WTC11 (cell line): Measurements from ENCODE around the gene CDK8. TPM values are rescaled to one million over a fixed set of nuclear protein-coding genes. Genes with fewer than 3 reads are reported as not detected.

Experiments used
- ATAC-seq: fragments of 200-7000 bp; cut with Tn5 transposase; 2 replicates; pipeline ENCODE4 v1.10.0; 2021; ENCODE audit warnings: mild to moderate bottlenecking, moderate library complexity
- CTCF ChIA-PET: fragments of 300-600 bp; sonication (Branson Sonifier 250); formaldehyde crosslinking; loops from one replicate; lab custom pipeline; 2021; ENCODE audit warnings: antibody characterized with exemption; lab: Charles Lee
- POLR2A ChIA-PET: fragments of 350-600 bp; sonication (Branson Sonifier 250); formaldehyde crosslinking; loops from one replicate; lab custom pipeline; 2021; ENCODE audit warnings: antibody characterized with exemption; lab: Charles Lee
- DNase-seq: peaks from one replicate; pipeline ENCODE4 v3.0.0; 2021; ENCODE audit warnings: low spot score
- H3K27ac Mint-ChIP-seq: 2 replicates; pipeline ENCODE4 v1.8.0; 2021; ENCODE audit warnings: mixed read lengths
- H3K27me3 Mint-ChIP-seq: 2 replicates; pipeline ENCODE4 v1.8.0; 2021; ENCODE audit warnings: low read depth, mild to moderate bottlenecking, moderate library complexity, mixed read lengths
- H3K36me3 Mint-ChIP-seq: 2 replicates; pipeline ENCODE4 v1.8.0; 2021; ENCODE audit warnings: mixed read lengths
- H3K4me1 Mint-ChIP-seq: 2 replicates; pipeline ENCODE4 v1.8.0; 2022; ENCODE audit warnings: mixed read lengths
- H3K4me3 Mint-ChIP-seq: 2 replicates; pipeline ENCODE4 v1.8.0; 2021; ENCODE audit warnings: mild to moderate bottlenecking, moderate library complexity, mixed read lengths
- H3K9me3 Mint-ChIP-seq: 2 replicates; pipeline ENCODE4 v1.8.0; 2021; ENCODE audit warnings: mixed read lengths
- AFF4 ChIP-seq: sonication (generic); formaldehyde crosslinking; IDR thresholded peaks from 2 replicates; pipeline ENCODE4 v1.8.1; 2023; ENCODE audit warnings: mild to moderate bottlenecking, missing genetic modification reagents, borderline replicate concordance
- CBFB ChIP-seq: sonication (generic); formaldehyde crosslinking; IDR thresholded peaks from 2 replicates; pipeline ENCODE4 v1.8.1; 2022; ENCODE audit warnings: mild to moderate bottlenecking, low read depth, missing genetic modification reagents
- E2F4 ChIP-seq: sonication (generic); formaldehyde crosslinking; IDR thresholded peaks from 2 replicates; pipeline ENCODE4 v1.8.1; 2022; ENCODE audit warnings: low read depth, mild to moderate bottlenecking, moderate library complexity, missing genetic modification reagents, borderline replicate concordance
- E2F5 ChIP-seq: sonication (generic); formaldehyde crosslinking; IDR thresholded peaks from 2 replicates; pipeline ENCODE4 v1.8.1; 2022; ENCODE audit warnings: mild to moderate bottlenecking, moderate library complexity, missing genetic modification reagents
- GABPB1 ChIP-seq: sonication (generic); formaldehyde crosslinking; IDR thresholded peaks from 2 replicates; pipeline ENCODE4 v1.8.1; 2023; ENCODE audit warnings: mild to moderate bottlenecking, missing genetic modification reagents
- IRF1 ChIP-seq: sonication (generic); formaldehyde crosslinking; IDR thresholded peaks from 2 replicates; pipeline ENCODE4 v1.8.0; 2023; ENCODE audit warnings: missing genetic modification reagents
- IRF2 ChIP-seq: sonication (generic); formaldehyde crosslinking; IDR thresholded peaks from 2 replicates; pipeline ENCODE4 v1.8.0; 2022; ENCODE audit warnings: low read depth, missing genetic modification reagents, borderline replicate concordance
- NFE2L1 ChIP-seq: sonication (generic); formaldehyde crosslinking; IDR thresholded peaks from 2 replicates; pipeline ENCODE4 v1.8.1; 2023; ENCODE audit warnings: missing genetic modification reagents
- NR2C2 ChIP-seq: sonication (generic); formaldehyde crosslinking; IDR thresholded peaks from 2 replicates; pipeline ENCODE4 v1.8.0; 2022; ENCODE audit warnings: mild to moderate bottlenecking, missing genetic modification reagents
- PREB ChIP-seq: sonication (generic); formaldehyde crosslinking; IDR thresholded peaks from 2 replicates; pipeline ENCODE4 v1.8.1; 2022; ENCODE audit warnings: mild to moderate bottlenecking, missing genetic modification reagents, moderate library complexity, borderline replicate concordance
- STAT6 ChIP-seq: sonication (generic); formaldehyde crosslinking; conservative IDR thresholded peaks from 2 replicates; pipeline ENCODE4 v1.8.1; 2023; ENCODE audit warnings: mild to moderate bottlenecking, low read depth, missing genetic modification reagents, moderate library complexity
- TCF7 ChIP-seq: sonication (generic); formaldehyde crosslinking; IDR thresholded peaks from 2 replicates; pipeline ENCODE4 v1.8.0; 2022; ENCODE audit warnings: mild to moderate bottlenecking, low read depth, missing genetic modification reagents, moderate library complexity
- TEAD1 ChIP-seq: sonication (generic); formaldehyde crosslinking; IDR thresholded peaks from 2 replicates; pipeline ENCODE4 v1.8.0; 2022; ENCODE audit warnings: mild to moderate bottlenecking, missing genetic modification reagents
- USF2 ChIP-seq: sonication (generic); formaldehyde crosslinking; IDR thresholded peaks from 2 replicates; pipeline ENCODE4 v1.8.1; 2023; ENCODE audit warnings: mild to moderate bottlenecking, missing genetic modification reagents, moderate library complexity
- ZBTB43 ChIP-seq: sonication (generic); formaldehyde crosslinking; IDR thresholded peaks from 2 replicates; pipeline ENCODE4 v1.8.1; 2023; ENCODE audit warnings: mild to moderate bottlenecking, missing genetic modification reagents
- ZNF138 ChIP-seq: sonication (generic); formaldehyde crosslinking; conservative IDR thresholded peaks from 2 replicates; pipeline ENCODE4 v1.8.1; 2022; ENCODE audit warnings: mild to moderate bottlenecking, moderate library complexity, missing genetic modification reagents
- ZSCAN18 ChIP-seq: fragments of 250-450 bp; sonication (Bioruptor Pico); IDR thresholded peaks from 2 replicates; pipeline ENCODE4 v2.1.2; 2022; ENCODE audit warnings: mild to moderate bottlenecking, moderate library complexity
- total RNA-seq: library from RNA; stranded (reverse); gene quantifications from 3 replicates; pipeline ENCODE4 v1.2.3, GENCODE V29; 2021

CDK8 gene
- total RNA-seq, 1 experiment from 2014 or later = 21.4 TPM

GRCh38 chr13:26216042-26216441, 37.9 kb upstream of the CDK8 start (continued):
- TF ChIP-seq AFF4 (CRISPR knock-in tag) (no peak), E2F5 (CRISPR knock-in tag) (no peak), TCF7 (CRISPR knock-in tag) (no peak), GABPB1 (CRISPR knock-in tag) (no peak), ZBTB43 (CRISPR knock-in tag) (no peak), STAT6 (CRISPR knock-in tag) (no peak), NFE2L1 (CRISPR knock-in tag) (no peak)

GRCh38 chr13:26219726-26220125, 34.2 kb upstream of the CDK8 start:
- H3K27ac Mint-ChIP-seq = no peak overlapping the region
- H3K36me3 Mint-ChIP-seq = peaks cover 34% of the 10 kb centered on the region
- TF ChIP-seq E2F4 (CRISPR knock-in tag) = no peak
- no peak for TF ChIP-seq USF2 (CRISPR knock-in tag)
- no peak for TF ChIP-seq ZSCAN18 (CRISPR knock-in tag)
- TF ChIP-seq TCF7 (CRISPR knock-in tag) = no peak
- no peak for TF ChIP-seq IRF2 (CRISPR knock-in tag)
- no peak for TF ChIP-seq CBFB (CRISPR knock-in tag)
- TF ChIP-seq PREB (CRISPR knock-in tag) = no peak
- no peak for TF ChIP-seq ZNF138 (CRISPR knock-in tag)
- no peak for TF ChIP-seq NR2C2
- no peak for TF ChIP-seq TEAD1 (CRISPR knock-in tag)
- TF ChIP-seq IRF1 (CRISPR knock-in tag) = no peak
- H3K4me1 Mint-ChIP-seq = peaks cover 17% of the 10 kb centered on the region
- CTCF ChIA-PET = interaction anchor here (0.8 kb wide), 1 partner anchor 33 kb away, joined by 3 read pairs; no protein-coding TSS in a partner anchor
- POLR2A ChIA-PET = no interaction called here
- no peak for ATAC-seq
- H3K27me3 Mint-ChIP-seq = peaks cover 6% of the 10 kb centered on the region
- no peak for DNase-seq
- no peaks in the 10 kb centered on the region for H3K9me3 Mint-ChIP-seq
- H3K4me3 Mint-ChIP-seq = 0 out of 2 replicates have a peak overlapping the region, but pooled peaks have one; percentile 97
